ENCODE data around the gene IFI6.
"Not testable (repeated sequence)": the region's sequence is repeated elsewhere in the genome, so short reads cannot be mapped to it uniquely, and the experiment has no call there.

IFI6 gene

DNA sequence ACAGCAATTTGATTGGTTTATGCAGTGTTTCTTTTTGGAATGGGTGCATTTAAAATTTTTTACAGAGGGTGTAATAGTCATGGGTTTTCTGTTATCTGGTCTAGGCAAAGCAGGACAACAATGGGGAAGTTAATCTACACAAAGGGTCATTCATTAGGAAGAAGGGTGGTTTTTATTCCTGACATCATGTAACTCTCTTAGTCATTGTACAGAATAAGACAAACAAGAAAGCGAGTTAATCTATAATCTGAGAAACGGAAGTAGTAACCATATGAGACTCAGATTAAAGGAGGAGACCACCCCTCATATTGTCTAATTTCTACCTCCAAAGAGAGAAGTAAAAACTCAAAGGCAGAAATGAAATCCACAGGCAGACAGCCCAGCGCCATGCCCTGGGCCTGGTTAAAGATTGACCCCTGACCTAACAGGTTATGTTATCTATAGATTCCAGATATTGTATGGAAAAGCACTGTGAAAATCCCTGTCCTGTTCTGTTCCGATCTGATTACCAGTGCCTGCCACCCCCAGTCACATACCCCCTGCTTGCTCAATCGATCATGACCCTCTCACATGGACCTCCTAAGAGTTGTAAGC is 10.5 kb upstream of the IFI6 start:
- Mint-ChIP-seq H3K4me1 (no peaks in the 10 kb centered on the region), H3K36me3 (peaks cover 7% of the 10 kb centered on the region)

DNA sequence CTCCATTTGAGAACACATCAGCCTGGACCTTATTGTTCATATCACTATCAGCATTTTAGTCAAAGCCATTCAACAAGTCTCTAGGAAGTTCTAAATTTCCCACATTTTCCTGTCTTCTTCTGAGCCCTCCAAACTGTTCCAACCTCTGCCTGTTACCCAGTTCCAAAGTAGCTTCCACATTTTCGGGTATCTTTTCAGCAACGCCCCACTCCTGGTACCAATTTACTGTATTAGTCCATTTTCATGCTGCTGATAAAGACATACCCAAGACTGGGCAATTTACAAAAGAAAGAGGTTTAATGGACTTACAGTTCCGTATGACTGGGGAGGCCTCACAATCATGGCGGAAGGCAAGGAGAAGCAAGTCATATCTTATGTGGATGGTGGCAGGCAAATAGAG is 9.6 kb upstream of the IFI6 start:
- H3K9me3 Mint-ChIP-seq, H3K27ac Mint-ChIP-seq, H3K27me3 Mint-ChIP-seq, H3K4me3 Mint-ChIP-seq, H3K4me1 Mint-ChIP-seq, H3K36me3 Mint-ChIP-seq: not testable (repeated sequence)

More for the DNA sequence above, 10.5 kb upstream of the IFI6 start:
- Mint-ChIP-seq H3K4me3 (no peak overlapping the region), H3K27me3 (no peaks in the 10 kb centered on the region), H3K9me3 (peaks cover 5% of the 10 kb centered on the region), H3K27ac (no peak overlapping the region)

DNA sequence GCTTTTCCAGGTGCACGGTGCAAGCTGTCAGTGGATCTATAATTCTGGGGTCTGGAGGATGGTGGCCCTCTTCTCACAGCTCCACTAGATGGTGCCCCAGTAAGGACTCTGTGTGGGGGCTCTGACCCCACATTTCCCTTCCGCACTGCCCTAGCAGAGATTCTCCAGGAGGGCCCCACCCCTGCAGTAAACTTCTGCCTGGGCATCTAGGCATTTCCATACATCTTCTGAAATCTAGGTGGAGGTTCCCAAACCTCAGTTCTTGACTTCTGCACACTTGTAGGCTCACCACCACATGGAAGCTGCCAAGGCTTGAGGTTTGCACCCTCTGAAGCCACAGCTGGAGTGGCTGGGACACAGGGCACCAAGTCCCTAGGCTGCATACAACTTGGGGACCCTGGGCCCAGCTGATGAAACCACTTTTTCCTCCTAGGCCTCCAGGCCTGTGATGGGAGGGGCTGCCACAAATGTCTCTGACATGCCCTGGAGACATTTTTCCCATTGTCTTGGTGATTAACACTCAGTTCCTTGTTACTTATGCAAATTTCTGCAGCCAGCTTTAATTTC is 8.3 kb upstream of the IFI6 start:
- not testable (repeated sequence) for H3K4me1 Mint-ChIP-seq, H3K4me3 Mint-ChIP-seq, H3K9me3 Mint-ChIP-seq, H3K27ac Mint-ChIP-seq, H3K27me3 Mint-ChIP-seq, H3K36me3 Mint-ChIP-seq

DNA sequence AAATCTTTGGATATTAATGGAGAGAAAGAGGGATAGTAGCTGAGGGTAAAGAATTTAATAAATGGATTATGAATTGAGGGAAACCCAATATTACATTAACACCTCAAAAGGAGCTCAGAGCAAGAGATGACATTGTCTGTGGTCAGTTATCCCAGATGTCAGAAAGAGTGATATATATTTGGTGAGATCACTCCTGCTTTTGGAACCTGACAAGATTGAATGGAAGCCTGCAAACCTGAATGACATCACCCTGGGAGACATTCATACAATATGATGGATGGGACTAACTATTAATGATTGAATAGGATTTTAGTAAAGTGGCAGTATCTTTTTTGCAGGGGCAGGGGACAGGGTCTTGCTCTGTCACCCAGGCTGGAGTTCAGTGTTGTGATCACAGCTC is 6.8 kb upstream of the IFI6 start:
- H3K27ac Mint-ChIP-seq: no peak overlapping the region
- no peaks in the 10 kb centered on the region for H3K4me1 Mint-ChIP-seq
- peaks cover 7% of the 10 kb centered on the region for H3K36me3 Mint-ChIP-seq
- peaks cover 5% of the 10 kb centered on the region for H3K9me3 Mint-ChIP-seq
- H3K27me3 Mint-ChIP-seq: no peaks in the 10 kb centered on the region
- no peak overlapping the region for H3K4me3 Mint-ChIP-seq

DNA sequence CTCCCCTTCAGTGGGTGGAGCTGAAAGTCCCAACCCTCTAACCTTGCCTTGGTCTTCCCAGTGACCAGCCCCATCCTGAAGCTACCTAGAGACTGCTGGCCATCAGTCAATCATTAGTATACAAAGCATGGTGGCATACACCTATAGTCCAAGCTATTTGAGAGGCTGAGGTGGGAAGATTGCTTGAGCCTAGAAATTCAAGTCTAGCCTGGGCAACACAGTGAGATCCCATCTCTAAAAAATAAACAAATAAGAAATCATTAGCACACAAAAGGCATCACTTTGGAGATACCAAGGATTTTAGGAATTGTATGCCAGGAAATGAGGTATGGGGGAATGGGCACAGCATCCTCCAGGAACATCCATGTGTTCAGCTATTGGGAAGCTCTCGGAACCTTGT is 4.4 kb upstream of the IFI6 start:
- Mint-ChIP-seq H3K9me3 (peaks cover 1% of the 10 kb centered on the region), H3K27me3 (no peaks in the 10 kb centered on the region), H3K36me3 (peaks cover 2% of the 10 kb centered on the region), H3K4me3 (no peak overlapping the region), H3K27ac (no peak overlapping the region), H3K4me1 (peaks cover 11% of the 10 kb centered on the region)

DNA sequence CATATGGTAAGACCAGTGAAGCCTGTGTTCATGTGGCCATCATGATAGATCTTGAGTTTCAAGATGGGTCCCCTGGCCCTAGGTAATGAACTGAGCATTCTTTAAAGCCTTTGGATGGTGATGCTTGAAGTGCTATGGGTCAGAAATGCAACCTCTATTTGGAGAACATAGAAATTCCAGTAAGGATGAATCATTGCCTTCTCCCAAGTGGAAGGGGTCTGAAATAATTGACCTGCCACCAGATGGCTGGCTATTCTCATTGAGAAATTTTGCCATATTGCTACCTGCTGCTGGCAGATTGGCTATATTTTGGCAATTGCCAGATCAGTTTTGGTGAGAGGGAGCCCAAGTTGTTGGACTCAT is 739 bp upstream of the IFI6 start:
- no peaks in the 10 kb centered on the region for H3K36me3 Mint-ChIP-seq
- H3K4me1 Mint-ChIP-seq: peaks cover 37% of the 10 kb centered on the region
- no peak overlapping the region for H3K4me3 Mint-ChIP-seq
- H3K27ac Mint-ChIP-seq: peak overlapping the region; percentile 86
- no peaks in the 10 kb centered on the region for H3K9me3 Mint-ChIP-seq
- no peaks in the 10 kb centered on the region for H3K27me3 Mint-ChIP-seq

DNA sequence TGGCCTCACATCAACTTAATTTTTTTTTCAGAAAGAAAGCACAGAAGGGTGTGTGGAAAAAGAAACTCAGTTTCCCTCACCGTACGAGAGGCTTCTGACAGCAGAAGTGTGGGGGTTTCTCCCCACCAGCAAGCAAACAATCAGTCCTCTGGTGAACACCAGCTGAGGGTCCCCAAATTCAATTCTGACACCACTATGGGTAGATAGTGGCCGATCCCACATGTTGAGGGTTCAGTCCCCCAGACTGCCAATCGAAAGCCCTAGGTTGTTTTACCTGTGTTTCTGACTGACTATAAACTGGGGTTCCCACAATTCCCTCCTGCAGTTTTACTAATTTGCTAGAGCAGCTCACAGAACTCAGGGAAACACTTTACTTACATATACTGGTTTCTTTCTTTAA is 2.1 kb downstream of the IFI6 start:
- peaks cover 5% of the 10 kb centered on the region for H3K36me3 Mint-ChIP-seq
- H3K27ac Mint-ChIP-seq: no peak overlapping the region

DNA sequence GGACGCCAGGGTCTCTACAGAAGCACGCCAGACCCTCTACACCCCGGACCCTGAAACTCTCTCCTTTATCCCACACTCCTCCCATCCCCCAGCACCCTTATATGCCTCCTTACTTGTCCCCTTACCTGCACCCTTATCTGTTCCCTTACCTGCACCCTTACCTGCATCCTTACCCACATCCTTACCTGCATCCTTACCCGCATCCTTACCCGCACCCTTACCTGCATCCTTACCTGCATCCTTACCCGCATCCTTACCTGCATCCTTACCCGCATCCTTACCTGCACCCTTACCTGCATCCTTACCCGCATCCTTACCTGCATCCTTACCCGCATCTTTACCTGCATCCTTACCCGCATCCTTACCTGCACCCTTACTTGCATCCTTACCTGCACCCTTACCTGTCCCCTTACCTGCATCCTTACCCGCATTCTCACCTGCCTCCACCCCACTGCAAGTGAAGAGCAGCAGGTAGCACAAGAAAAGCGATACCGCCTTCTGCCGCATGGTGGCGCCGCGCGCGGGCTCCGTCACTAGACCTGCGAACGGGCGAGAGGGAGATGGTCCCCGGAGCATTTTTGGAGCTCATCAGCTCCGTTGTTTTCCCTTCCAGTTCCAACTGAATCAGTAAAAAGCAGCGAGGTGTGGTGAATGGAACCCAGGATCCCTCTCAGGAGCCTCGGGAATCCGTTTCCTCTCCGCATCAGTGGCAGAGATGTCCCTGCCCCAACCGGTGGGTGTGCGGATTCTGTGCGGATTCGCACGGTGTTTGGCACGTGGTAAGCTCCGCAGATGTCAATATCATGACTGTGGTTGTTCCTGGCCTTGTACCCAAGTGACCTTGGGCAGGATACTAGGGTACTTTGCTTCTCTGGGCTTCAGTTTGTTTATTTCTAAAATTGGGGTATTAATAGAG is 2.9 kb downstream of the IFI6 start:
- H3K27ac Mint-ChIP-seq: peak overlapping the region; percentile 81
- peaks cover 5% of the 10 kb centered on the region for H3K36me3 Mint-ChIP-seq
- H3K9me3 Mint-ChIP-seq: no peaks in the 10 kb centered on the region
- H3K27me3 Mint-ChIP-seq: no peaks in the 10 kb centered on the region
- H3K4me3 Mint-ChIP-seq: peak overlapping the region; percentile 88
- H3K4me1 Mint-ChIP-seq: peaks cover 41% of the 10 kb centered on the region

More for the DNA sequence above, 2.1 kb downstream of the IFI6 start:
- H3K9me3 Mint-ChIP-seq: no peaks in the 10 kb centered on the region
- peaks cover 41% of the 10 kb centered on the region for H3K4me1 Mint-ChIP-seq
- H3K4me3 Mint-ChIP-seq: peak overlapping the region; percentile 88
- no peaks in the 10 kb centered on the region for H3K27me3 Mint-ChIP-seq

DNA sequence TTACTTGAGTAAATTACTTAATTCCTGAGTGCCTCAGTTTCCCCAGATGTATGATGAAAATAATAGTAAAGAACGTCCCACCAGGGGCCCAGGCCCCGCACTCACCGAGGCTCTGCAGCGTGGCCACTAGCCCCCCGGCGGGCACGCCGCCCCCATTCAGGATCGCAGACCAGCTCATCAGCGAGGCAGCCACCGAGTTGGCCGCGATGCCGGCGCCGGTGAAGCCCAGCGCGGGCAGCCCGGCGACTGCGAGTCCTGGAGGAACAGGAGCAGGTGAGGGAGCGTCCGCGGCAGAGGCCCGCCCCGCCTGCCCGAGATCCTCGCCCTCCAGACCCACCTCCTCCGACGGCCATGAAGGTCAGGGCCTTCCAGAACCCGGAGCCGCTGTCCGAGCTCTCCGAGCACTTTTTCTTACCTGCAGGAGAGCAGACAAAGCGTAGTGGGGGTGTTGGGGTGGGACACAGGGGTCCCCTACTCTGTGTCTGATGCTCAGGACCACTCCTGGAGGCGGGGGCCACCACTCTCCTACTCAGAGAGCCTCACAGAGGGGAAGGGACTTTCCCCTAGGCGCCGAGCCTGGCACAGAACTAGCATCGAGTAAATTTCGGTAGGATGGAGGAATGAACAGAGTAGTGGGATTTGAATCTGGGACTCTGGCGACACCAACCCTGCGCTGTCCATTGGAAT is 3.7 kb downstream of the IFI6 start:
- H3K9me3 Mint-ChIP-seq: no peaks in the 10 kb centered on the region
- peaks cover 43% of the 10 kb centered on the region for H3K4me1 Mint-ChIP-seq
- peaks cover 5% of the 10 kb centered on the region for H3K36me3 Mint-ChIP-seq
- no peak overlapping the region for H3K4me3 Mint-ChIP-seq
- no peaks in the 10 kb centered on the region for H3K27me3 Mint-ChIP-seq
- peak overlapping the region; percentile 37 for H3K27ac Mint-ChIP-seq

DNA sequence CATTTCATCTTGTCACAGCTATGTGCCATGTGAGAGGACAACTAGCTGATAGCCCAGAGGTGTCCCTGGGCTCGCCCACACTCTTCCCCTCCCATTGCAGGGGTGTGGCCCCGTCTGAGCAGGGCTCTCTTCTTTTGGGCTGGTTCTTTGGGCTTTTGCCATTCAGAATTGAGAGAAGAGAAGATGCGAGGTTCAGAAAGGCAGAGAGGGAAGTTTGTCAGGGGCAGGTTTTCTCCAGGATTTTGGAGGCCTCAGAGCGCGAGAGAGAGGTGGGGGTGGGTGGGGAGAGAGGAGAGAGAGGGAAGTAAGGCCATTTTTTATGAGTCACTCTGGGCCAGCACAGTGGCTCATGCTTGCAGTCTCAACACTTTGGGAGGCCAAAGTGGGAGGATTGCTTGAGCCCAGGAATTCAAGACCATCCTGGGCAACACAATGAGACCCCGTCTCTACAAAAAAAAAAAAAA is 5.2 kb downstream of the IFI6 start:
- H3K27me3 Mint-ChIP-seq: no peaks in the 10 kb centered on the region
- H3K4me3 Mint-ChIP-seq: no peak overlapping the region
- peaks cover 48% of the 10 kb centered on the region for H3K4me1 Mint-ChIP-seq
- no peaks in the 10 kb centered on the region for H3K9me3 Mint-ChIP-seq
- no peak overlapping the region for H3K27ac Mint-ChIP-seq
- peaks cover 5% of the 10 kb centered on the region for H3K36me3 Mint-ChIP-seq

DNA sequence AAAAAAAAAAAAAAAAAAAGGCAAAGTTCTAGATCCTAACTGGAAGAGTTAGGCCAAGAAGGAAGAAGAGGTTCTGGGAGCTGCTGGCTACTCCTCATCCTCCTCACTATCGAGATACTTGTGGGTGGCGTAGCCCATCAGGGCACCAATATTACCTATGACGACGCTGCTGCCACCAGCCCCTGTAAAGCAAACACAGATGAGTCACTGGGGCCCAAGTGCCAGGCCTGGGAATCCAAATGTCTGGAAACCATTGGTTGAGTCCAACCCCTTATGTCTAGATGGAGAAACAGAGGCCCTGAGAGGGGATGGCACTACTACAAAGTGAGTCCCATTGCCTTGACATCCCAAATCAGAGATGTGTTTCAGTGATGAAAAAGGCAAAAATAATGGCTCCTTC is 5.7 kb downstream of the IFI6 start:
- H3K9me3 Mint-ChIP-seq: no peaks in the 10 kb centered on the region
- no peak overlapping the region for H3K4me3 Mint-ChIP-seq
- no peak overlapping the region for H3K27ac Mint-ChIP-seq
- peaks cover 5% of the 10 kb centered on the region for H3K36me3 Mint-ChIP-seq
- H3K27me3 Mint-ChIP-seq: no peaks in the 10 kb centered on the region
- peaks cover 49% of the 10 kb centered on the region for H3K4me1 Mint-ChIP-seq

DNA sequence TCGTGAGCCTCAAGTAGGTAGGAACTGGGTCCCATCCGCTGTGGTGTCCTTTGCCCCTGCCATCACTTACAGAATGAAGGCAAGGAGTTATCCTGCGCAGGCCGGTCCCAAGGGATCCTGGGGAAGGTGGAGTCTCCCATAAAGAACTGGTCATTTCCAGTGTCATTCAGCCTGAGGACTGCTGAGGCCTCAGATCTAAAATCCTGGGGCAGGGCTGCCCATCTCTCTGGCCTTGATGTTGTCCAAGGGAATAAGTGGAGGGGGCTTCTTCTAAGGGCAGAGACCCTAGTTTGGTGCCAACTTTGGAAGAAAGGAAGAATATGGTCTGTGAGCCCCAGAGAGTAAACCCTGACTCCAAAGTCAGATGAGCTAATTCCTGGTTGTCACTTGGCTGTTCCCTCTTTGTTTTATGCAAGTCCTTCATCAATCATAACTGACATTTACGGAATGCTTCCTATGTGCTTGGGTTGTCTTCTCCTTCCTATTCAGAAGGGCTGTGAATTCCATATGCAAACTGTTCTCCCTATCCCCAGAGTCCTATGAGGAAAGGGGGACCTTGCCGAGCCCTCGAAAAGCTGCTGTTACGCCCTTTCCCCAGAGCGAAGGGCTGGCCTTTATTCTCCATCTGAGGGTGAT is 6.9 kb downstream of the IFI6 start:
- Mint-ChIP-seq H3K27ac (peak overlapping the region; percentile 12), H3K4me3 (no peak overlapping the region), H3K4me1 (peaks cover 49% of the 10 kb centered on the region), H3K9me3 (no peaks in the 10 kb centered on the region), H3K36me3 (peaks cover 5% of the 10 kb centered on the region), H3K27me3 (no peaks in the 10 kb centered on the region)

DNA sequence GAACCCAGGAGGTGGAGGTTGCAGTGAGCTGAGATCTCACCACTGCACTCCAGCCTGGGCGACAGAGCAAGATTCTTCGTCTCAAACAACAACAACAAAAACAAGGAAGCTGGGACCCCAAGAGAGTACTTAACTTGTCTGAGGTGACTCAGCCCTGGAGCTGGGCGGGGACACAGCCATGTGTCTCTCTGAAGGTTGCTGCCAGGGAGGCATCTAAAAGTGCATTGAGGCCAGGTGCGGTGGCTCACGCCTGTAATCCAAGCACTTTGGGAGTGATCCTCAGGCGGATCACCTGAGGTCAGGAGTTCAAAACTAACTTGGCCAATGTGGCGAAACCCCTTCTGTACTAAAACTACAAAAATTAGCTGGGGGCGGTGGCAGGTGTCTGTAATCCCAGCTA is 7.7 kb downstream of the IFI6 start:
- H3K27ac Mint-ChIP-seq: no peak overlapping the region
- H3K36me3 Mint-ChIP-seq: peaks cover 5% of the 10 kb centered on the region
- no peaks in the 10 kb centered on the region for H3K9me3 Mint-ChIP-seq
- H3K4me3 Mint-ChIP-seq: no peak overlapping the region
- no peaks in the 10 kb centered on the region for H3K27me3 Mint-ChIP-seq
- peaks cover 45% of the 10 kb centered on the region for H3K4me1 Mint-ChIP-seq

DNA sequence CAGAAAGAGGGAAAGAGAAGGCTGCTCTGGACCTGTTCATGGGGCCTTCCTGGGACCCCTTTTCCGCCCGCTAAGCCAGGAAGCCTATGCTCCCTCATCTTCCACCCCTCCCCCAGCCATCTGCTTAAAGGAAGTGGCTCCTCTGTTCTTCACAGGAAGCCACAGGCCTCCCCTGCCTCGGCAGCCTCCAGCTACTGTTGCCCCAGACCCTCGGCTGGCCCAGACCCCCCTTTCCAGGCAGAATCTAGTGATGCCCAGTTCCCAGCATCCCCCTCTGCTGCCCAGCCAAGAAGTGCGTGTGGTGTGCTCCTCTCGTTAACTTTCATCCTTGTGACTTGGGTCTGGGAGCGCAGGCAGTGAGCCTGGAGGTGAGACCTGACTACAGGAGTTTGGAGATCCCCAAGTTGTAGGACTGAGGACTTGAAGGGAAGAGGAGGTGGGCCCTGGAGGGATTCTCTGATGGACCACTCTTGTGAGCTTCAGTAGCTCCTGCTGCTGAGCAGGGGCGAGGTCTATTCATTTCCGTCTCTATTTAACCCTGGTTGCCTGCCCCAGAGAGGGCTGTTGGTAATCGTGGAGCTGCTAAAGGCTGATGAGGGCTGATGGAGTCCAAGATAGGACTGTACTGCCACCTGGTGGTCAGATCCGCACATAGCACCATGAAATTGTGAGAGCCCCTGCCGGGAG is 9.1 kb downstream of the IFI6 start:
- Mint-ChIP-seq H3K36me3 (peaks cover 5% of the 10 kb centered on the region), H3K27ac (peak overlapping the region; percentile 96), H3K27me3 (no peaks in the 10 kb centered on the region), H3K4me1 (peaks cover 50% of the 10 kb centered on the region), H3K4me3 (peak overlapping the region; percentile 71), H3K9me3 (no peaks in the 10 kb centered on the region)

DNA sequence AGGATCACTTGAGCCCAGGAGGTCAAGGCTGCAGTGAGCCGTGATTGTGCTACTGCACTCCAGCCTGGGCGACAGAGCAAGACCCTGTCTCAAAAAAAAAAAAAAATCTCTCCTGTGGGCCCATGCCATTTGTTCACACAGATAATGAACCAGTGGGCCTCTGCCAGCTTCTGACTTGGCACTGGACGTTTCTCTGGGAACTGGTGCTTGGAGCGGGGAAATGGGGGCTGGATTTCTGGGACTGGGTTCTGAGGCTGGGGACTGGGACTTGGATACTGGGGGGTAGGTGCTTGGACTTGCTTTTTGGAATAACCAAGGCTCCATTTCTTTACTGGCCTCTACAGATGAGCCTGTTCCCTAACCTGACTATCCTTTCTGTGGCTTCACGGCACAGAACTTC is 9.7 kb downstream of the IFI6 start:
- peaks cover 47% of the 10 kb centered on the region for H3K4me1 Mint-ChIP-seq
- H3K27me3 Mint-ChIP-seq: no peaks in the 10 kb centered on the region
- peaks cover 5% of the 10 kb centered on the region for H3K36me3 Mint-ChIP-seq
- H3K9me3 Mint-ChIP-seq: no peaks in the 10 kb centered on the region
- no peak overlapping the region for H3K4me3 Mint-ChIP-seq
- H3K27ac Mint-ChIP-seq: peak overlapping the region; percentile 96
